ENCODE data around the gene WFIKKN2.

DNA sequence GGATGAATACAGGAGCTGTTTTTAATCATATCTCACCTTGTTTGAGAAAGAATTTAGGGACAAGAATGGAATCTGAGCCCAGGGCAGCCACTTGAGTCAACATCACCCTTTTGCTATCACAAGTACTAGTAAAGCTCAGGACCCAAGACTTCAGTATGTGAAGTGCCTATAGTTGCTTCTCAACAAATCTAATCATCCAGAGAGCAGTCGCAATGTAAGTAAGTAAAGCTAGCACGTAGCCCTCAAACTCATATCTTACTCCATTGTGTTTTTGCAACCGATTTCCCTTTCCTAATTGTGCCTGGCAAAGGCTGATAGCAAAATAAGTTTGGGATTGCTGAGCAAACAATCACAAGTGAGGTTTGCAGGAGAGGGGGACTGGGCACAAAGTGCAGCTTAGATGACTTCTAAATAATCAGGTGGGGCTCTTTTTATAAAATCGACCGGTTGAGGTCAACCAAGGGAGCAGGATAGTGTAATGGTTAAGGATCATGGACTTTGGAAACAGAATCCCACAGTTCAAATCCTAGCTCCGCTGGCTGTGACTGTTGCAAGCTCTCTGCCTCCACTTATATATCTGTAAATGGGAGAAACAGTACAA, 17.7 kb downstream of the WFIKKN2 start:
- TF ChIP-seq, protein P1, sequence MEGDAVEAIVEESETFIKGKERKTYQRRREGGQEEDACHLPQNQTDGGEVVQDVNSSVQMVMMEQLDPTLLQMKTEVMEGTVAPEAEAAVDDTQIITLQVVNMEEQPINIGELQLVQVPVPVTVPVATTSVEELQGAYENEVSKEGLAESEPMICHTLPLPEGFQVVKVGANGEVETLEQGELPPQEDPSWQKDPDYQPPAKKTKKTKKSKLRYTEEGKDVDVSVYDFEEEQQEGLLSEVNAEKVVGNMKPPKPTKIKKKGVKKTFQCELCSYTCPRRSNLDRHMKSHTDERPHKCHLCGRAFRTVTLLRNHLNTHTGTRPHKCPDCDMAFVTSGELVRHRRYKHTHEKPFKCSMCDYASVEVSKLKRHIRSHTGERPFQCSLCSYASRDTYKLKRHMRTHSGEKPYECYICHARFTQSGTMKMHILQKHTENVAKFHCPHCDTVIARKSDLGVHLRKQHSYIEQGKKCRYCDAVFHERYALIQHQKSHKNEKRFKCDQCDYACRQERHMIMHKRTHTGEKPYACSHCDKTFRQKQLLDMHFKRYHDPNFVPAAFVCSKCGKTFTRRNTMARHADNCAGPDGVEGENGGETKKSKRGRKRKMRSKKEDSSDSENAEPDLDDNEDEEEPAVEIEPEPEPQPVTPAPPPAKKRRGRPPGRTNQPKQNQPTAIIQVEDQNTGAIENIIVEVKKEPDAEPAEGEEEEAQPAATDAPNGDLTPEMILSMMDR (IDR thresholded peaks at IDR 0.05 in 4 of 5, conservative IDR thresholded peaks at IDR 0.05 in 1 of 5): no peak
- no peak for TF ChIP-seq POLR2A (IDR thresholded peaks at IDR 0.05)
